OCI-LY7 (cell line): ENCODE data around the gene LRCOL1. TPM values are rescaled to one million over a fixed set of nuclear protein-coding genes. Genes with fewer than 3 reads are reported as not detected.

Experiments
- BruUV-seq: library from RNA; stranded (reverse); fragments of 400-500 nt; replicated peaks from 2 replicates; lab custom pipeline; 2021; lab: Mats Ljungman, UMichigan
- CTCF ChIA-PET: fragments of 300-600 bp; sonication (Branson Sonifier 250); formaldehyde crosslinking; loops from one replicate; lab custom pipeline; 2022; ENCODE audit warnings: antibody characterized with exemption; ENCODE audit not compliant: unreplicated experiment; lab: Charles Lee
- POLR2A ChIA-PET: fragments of 300-600 bp; sonication (Branson Sonifier 250); formaldehyde crosslinking; loops from one replicate; lab custom pipeline; 2022; ENCODE audit warnings: antibody characterized with exemption; lab: Charles Lee
- DNase-seq: peaks from one replicate; pipeline ENCODE4 v3.0.0-alpha.2; 2015; ENCODE audit warnings: low spot score
- H2AFZ ChIP-seq: fragments of 200-600 bp; sonication (generic), shearing (Covaris generic); 2 replicates; pipeline ENCODE4 v1.6.1; 2014; ENCODE audit warnings: mild to moderate bottlenecking, antibody characterized with exemption, low read length, moderate library complexity
- H3K27ac ChIP-seq: fragments of 200-600 bp; sonication (generic); 2 replicates; pipeline ENCODE4 v1.5.1; 2014; ENCODE audit warnings: mixed run types, low read depth, mild to moderate bottlenecking, moderate library complexity, low read length, inconsistent platforms; ENCODE audit not compliant: poor library complexity, severe bottlenecking
- H3K36me3 ChIP-seq: fragments of 200-600 bp; sonication (generic); 2 replicates; pipeline ENCODE4 v1.6.1; 2014; ENCODE audit warnings: mild to moderate bottlenecking, antibody characterized with exemption, low read length, moderate library complexity, mixed read lengths; ENCODE audit not compliant: insufficient read depth
- H3K4me1 ChIP-seq: fragments of 200-600 bp; sonication (generic); 2 replicates; pipeline ENCODE4 v1.5.1; 2014; ENCODE audit warnings: mild to moderate bottlenecking, low read length; ENCODE audit not compliant: insufficient read depth, poor library complexity, severe bottlenecking
- H3K4me2 ChIP-seq: fragments of 200-600 bp; sonication (generic); 2 replicates; pipeline ENCODE4 v1.6.1; 2014; ENCODE audit warnings: mild to moderate bottlenecking, low read length
- H3K4me3 ChIP-seq: fragments of 200-600 bp; sonication (generic); 2 replicates; pipeline ENCODE4 v1.5.1; 2014; ENCODE audit warnings: mild to moderate bottlenecking, low read depth, low read length; ENCODE audit not compliant: poor library complexity, severe bottlenecking
- H3K79me2 ChIP-seq: fragments of 200-600 bp; sonication (generic); 2 replicates; pipeline ENCODE4 v1.6.1; 2016; ENCODE audit warnings: low read depth, mild to moderate bottlenecking, low read length, moderate library complexity, mixed read lengths; ENCODE audit not compliant: insufficient read depth
- H3K9me2 ChIP-seq: fragments of 200-600 bp; sonication (generic); 2 replicates; pipeline ENCODE4 v1.6.1; 2016; ENCODE audit warnings: mild to moderate bottlenecking, low read length, mixed read lengths; ENCODE audit not compliant: insufficient read depth
- H3K9me3 ChIP-seq: fragments of 200-600 bp; sonication (generic); 2 replicates; pipeline ENCODE4 v1.6.1; 2014; ENCODE audit warnings: mild to moderate bottlenecking, mixed run types, low read length, mixed read lengths
- H4K20me1 ChIP-seq: fragments of 200-600 bp; sonication (generic); 2 replicates; pipeline ENCODE4 v1.6.1; 2014; ENCODE audit warnings: mild to moderate bottlenecking, antibody characterized with exemption, low read length, moderate library complexity, mixed read lengths; ENCODE audit not compliant: insufficient read depth
- CTCF ChIP-seq: fragments of 200-600 bp; sonication (generic); conservative IDR thresholded peaks from 2 replicates; pipeline ENCODE4 v1.5.1; 2014; ENCODE audit warnings: mild to moderate bottlenecking, antibody characterized with exemption, low read length, moderate library complexity, mixed read lengths
- EZH2phosphoT487 ChIP-seq: fragments of 200-600 bp; sonication (generic); IDR thresholded peaks from 2 replicates; pipeline ENCODE4 v1.6.1; 2018; ENCODE audit warnings: low read depth, borderline replicate concordance, mild to moderate bottlenecking, mixed run types, antibody characterized with exemption, low read length, moderate library complexity, mixed read lengths
- intact Hi-C: fragments of 100-400 bp; cut with micrococcal nuclease; formaldehyde crosslinking; loops from one replicate; pipeline ENCODE4 v1.10.0; 2022; ENCODE audit not compliant: unreplicated experiment
- total RNA-seq, 2 experiments: library from RNA; depleted of rRNA in 1 of 2; stranded (reverse); fragments of >200 nt in 1 of 2; shearing (Covaris generic) in 1 of 2; gene quantifications; 2 replicates each; pipeline ENCODE4 v1.2.3, GENCODE V29; 2014 to 2022

LRCOL1 gene
- total RNA-seq, 2 experiments from 2014 or later: not detected

- DNase-seq: no peak
- Histone ChIP-seq H3K9me2 (no peaks in the 10 kb centered on the region), H3K4me3 (no peak overlapping the region), H3K27ac (no peak overlapping the region), H3K36me3 (no peaks in the 10 kb centered on the region), H3K9me3 (no peaks in the 10 kb centered on the region), H3K4me1 (peaks cover 31% of the 10 kb centered on the region), H3K4me2 (no peak overlapping the region), H4K20me1 (no peaks in the 10 kb centered on the region), H3K79me2 (no peaks in the 10 kb centered on the region), H2AFZ (no peak overlapping the region)
- no TSS peak for BruUV-seq
- intact Hi-C loops: no loop called here
- TF ChIP-seq CTCF (no peak), EZH2phosphoT487 (no peak)
- CTCF ChIA-PET: no interaction called here
- POLR2A ChIA-PET: no interaction called here
Measured at GRCh38 chr12:132557291-132558015, 52.9 kb downstream of the LRCOL1 start.

GRCh38 chr12:132556801-132557200, 53.6 kb downstream of the LRCOL1 start:
- TF ChIP-seq CTCF (no peak), EZH2phosphoT487 (no peak)
- H3K9me3 ChIP-seq: no peaks in the 10 kb centered on the region
- H4K20me1 ChIP-seq: no peaks in the 10 kb centered on the region
- no peak for DNase-seq
- BruUV-seq: no TSS peak
- H3K9me2 ChIP-seq: no peaks in the 10 kb centered on the region
- H3K79me2 ChIP-seq: no peaks in the 10 kb centered on the region
- intact Hi-C loops: no loop called here
- no peak overlapping the region for H3K27ac ChIP-seq
- CTCF ChIA-PET: no interaction called here
- H3K4me3 ChIP-seq: no peak overlapping the region
- H2AFZ ChIP-seq: no peak overlapping the region
- H3K36me3 ChIP-seq: no peaks in the 10 kb centered on the region
- POLR2A ChIA-PET: no interaction called here
- no peak overlapping the region for H3K4me2 ChIP-seq
- H3K4me1 ChIP-seq: peaks cover 24% of the 10 kb centered on the region

GRCh38 chr12:132556216-132556615, 54.2 kb downstream of the LRCOL1 start:
- intact Hi-C loops: no loop called here
- peaks cover 18% of the 10 kb centered on the region for H3K4me1 ChIP-seq
- TF ChIP-seq EZH2phosphoT487 (no peak), CTCF (no peak)
- no peaks in the 10 kb centered on the region for H3K79me2 ChIP-seq
- no peak overlapping the region for H3K4me2 ChIP-seq
- H3K9me2 ChIP-seq: no peaks in the 10 kb centered on the region
- no peak for DNase-seq
- no TSS peak for BruUV-seq
- ChIA-PET POLR2A (no interaction called here), CTCF (no interaction called here)
- no peak overlapping the region for H3K27ac ChIP-seq
- H3K4me3 ChIP-seq: no peak overlapping the region
- no peaks in the 10 kb centered on the region for H3K9me3 ChIP-seq
- no peak overlapping the region for H2AFZ ChIP-seq
- H4K20me1 ChIP-seq: no peaks in the 10 kb centered on the region
- no peaks in the 10 kb centered on the region for H3K36me3 ChIP-seq
